ENCODE data around the gene S100Z. TPM values are rescaled to one million over a fixed set of nuclear protein-coding genes. Genes with fewer than 3 reads are reported as not detected.

S100Z gene
- total RNA-seq, 1 donor from 2014 or later: not detected

GRCh38 chr5:76927961-76928360 lies 78.1 kb downstream of the S100Z start:
- no peak for TF ChIP-seq CTCF (IDR thresholded peaks at IDR 0.05; ENCODE audit: partially characterized antibody, unreplicated experiment)
- DNase-seq: no peak

GRCh38 chr5:76930083-76930482 lies 80.3 kb downstream of the S100Z start:
- no peak for DNase-seq
- Mint-ChIP-seq H3K9me3 (ENCODE audit: unreplicated experiment) (peaks cover 3% of the 10 kb centered on the region), H3K27ac (ENCODE audit: unreplicated experiment) (no peak overlapping the region), H3K4me3 (ENCODE audit: unreplicated experiment) (no peak overlapping the region), H3K36me3 (ENCODE audit: unreplicated experiment) (no peaks in the 10 kb centered on the region), H3K4me1 (ENCODE audit: low read depth, unreplicated experiment) (no peaks in the 10 kb centered on the region), H3K27me3 (ENCODE audit: unreplicated experiment) (peaks cover 2% of the 10 kb centered on the region)
- TF ChIP-seq CTCF (IDR thresholded peaks at IDR 0.05; ENCODE audit: partially characterized antibody, unreplicated experiment): no peak

More at GRCh38 chr5:76927961-76928360, 78.1 kb downstream of the S100Z start:
- H3K9me3 Mint-ChIP-seq (ENCODE audit: unreplicated experiment): peaks cover 3% of the 10 kb centered on the region
- H3K4me3 Mint-ChIP-seq (ENCODE audit: unreplicated experiment): no peak overlapping the region
- peaks cover 2% of the 10 kb centered on the region for H3K27me3 Mint-ChIP-seq (ENCODE audit: unreplicated experiment)
- no peaks in the 10 kb centered on the region for H3K4me1 Mint-ChIP-seq (ENCODE audit: low read depth, unreplicated experiment)
- H3K27ac Mint-ChIP-seq (ENCODE audit: unreplicated experiment): no peak overlapping the region
- H3K36me3 Mint-ChIP-seq (ENCODE audit: unreplicated experiment): no peaks in the 10 kb centered on the region

- Mint-ChIP-seq H3K4me1 (ENCODE audit: low read depth, unreplicated experiment) (peaks cover 9% of the 10 kb centered on the region), H3K27me3 (ENCODE audit: unreplicated experiment) (peaks cover 2% of the 10 kb centered on the region), H3K4me3 (ENCODE audit: unreplicated experiment) (no peak overlapping the region), H3K9me3 (ENCODE audit: unreplicated experiment) (peaks cover 5% of the 10 kb centered on the region), H3K27ac (ENCODE audit: unreplicated experiment) (no peak overlapping the region), H3K36me3 (ENCODE audit: unreplicated experiment) (peaks cover 7% of the 10 kb centered on the region)
- no peak for TF ChIP-seq CTCF (IDR thresholded peaks at IDR 0.05; ENCODE audit: partially characterized antibody, unreplicated experiment)
- no peak for DNase-seq
Measured at GRCh38 chr5:76938177-76938576, 88.4 kb downstream of the S100Z start.

GRCh38 chr5:76941000-76941399 lies 91.2 kb downstream of the S100Z start:
- peaks cover 7% of the 10 kb centered on the region for H3K36me3 Mint-ChIP-seq (ENCODE audit: unreplicated experiment)
- peaks cover 2% of the 10 kb centered on the region for H3K27me3 Mint-ChIP-seq (ENCODE audit: unreplicated experiment)
- H3K27ac Mint-ChIP-seq (ENCODE audit: unreplicated experiment): no peak overlapping the region
- no peak overlapping the region for H3K4me3 Mint-ChIP-seq (ENCODE audit: unreplicated experiment)
- no peak for TF ChIP-seq CTCF (IDR thresholded peaks at IDR 0.05; ENCODE audit: partially characterized antibody, unreplicated experiment)
- H3K4me1 Mint-ChIP-seq (ENCODE audit: low read depth, unreplicated experiment): peaks cover 16% of the 10 kb centered on the region
- H3K9me3 Mint-ChIP-seq (ENCODE audit: unreplicated experiment): peaks cover 5% of the 10 kb centered on the region
- DNase-seq: no peak

- DNase-seq: no peak
- TF ChIP-seq CTCF (IDR thresholded peaks at IDR 0.05; ENCODE audit: partially characterized antibody, unreplicated experiment): no peak
- peaks cover 2% of the 10 kb centered on the region for H3K27me3 Mint-ChIP-seq (ENCODE audit: unreplicated experiment)
- no peak overlapping the region for H3K27ac Mint-ChIP-seq (ENCODE audit: unreplicated experiment)
- H3K36me3 Mint-ChIP-seq (ENCODE audit: unreplicated experiment): peaks cover 7% of the 10 kb centered on the region
- H3K4me1 Mint-ChIP-seq (ENCODE audit: low read depth, unreplicated experiment): peaks cover 16% of the 10 kb centered on the region
- H3K4me3 Mint-ChIP-seq (ENCODE audit: unreplicated experiment): no peak overlapping the region
- H3K9me3 Mint-ChIP-seq (ENCODE audit: unreplicated experiment): peaks cover 4% of the 10 kb centered on the region
Measured at GRCh38 chr5:76941442-76941841, 91.6 kb downstream of the S100Z start.
